ENCODE measurements around the gene HLCS. TPM values are rescaled to one million over a fixed set of nuclear protein-coding genes. Genes with fewer than 3 reads are reported as not detected.
"Not testable (repeated sequence)": the region's sequence is repeated elsewhere in the genome, so short reads cannot be mapped to it uniquely, and the experiment has no call there.

HLCS gene
- total and polyA plus RNA-seq, 4 donors: 12.5 to 28.8 (median 15.7) TPM

DNA sequence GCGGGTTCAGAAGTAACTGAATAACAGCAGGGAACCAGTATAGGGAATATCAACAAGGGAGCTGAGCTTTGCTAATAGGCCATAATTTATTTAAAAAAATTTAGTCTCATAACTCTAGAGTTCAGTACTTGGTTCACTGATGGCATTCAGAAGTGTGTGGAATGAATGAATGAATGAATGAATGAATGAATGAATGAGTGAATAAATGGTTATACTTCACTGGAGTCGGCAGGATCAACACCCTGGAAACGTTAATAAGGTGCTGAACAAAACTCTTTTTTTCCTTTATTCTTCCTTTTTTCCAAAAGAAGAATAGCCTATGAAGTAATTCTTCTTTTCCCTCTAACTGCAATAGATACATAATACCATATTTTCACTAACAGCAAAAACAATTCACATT is 138.3 kb downstream of the HLCS start:
- Histone ChIP-seq H3K27me3 (ENCODE audit: control insufficient read depth, insufficient read depth, low read length) (no peaks in the 10 kb centered on the region), H3K9me3 (ENCODE audit: control insufficient read depth, insufficient read depth, low read length) (no peaks in the 10 kb centered on the region), H3K4me1 (ENCODE audit: control insufficient read depth, insufficient read depth, low read length) (no peaks in the 10 kb centered on the region), H3K27ac (ENCODE audit: low read depth, low read length) (no peak overlapping the region), H3K36me3 (ENCODE audit: control insufficient read depth, insufficient read depth, low read length) (no peaks in the 10 kb centered on the region), H3K4me3 (ENCODE audit: low read depth, low read length) (no peak overlapping the region)
- DNase-seq (ENCODE audit: low read depth in 4 of 6, low spot score in 6 of 6): no peak
- no CpG with 5 or more reads among the region's 3 CpGs for WGBS (ENCODE audit: insufficient coverage)

DNA sequence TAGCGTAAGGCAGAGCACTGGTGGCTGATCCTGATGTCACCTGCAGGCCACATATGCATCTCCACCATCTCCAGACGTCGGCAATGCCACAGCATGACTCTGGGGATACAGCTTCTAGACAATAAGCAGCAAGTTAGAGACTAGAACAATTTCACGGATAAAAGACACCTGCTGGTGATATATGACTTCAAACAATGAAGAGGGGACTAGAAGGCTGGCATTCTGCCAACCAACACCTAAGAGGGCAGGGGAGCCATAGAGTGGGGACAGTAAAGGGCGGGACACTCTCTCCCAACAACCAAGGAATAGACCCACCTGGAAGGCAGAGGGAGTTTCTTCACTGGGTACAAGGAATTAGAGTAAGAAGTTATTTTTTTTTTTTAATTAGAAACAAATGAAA is 140.8 kb downstream of the HLCS start:
- 80% methylated on average over 2 of the region's 5 CpGs for WGBS (ENCODE audit: insufficient coverage)
- H3K36me3 ChIP-seq (ENCODE audit: control insufficient read depth, insufficient read depth, low read length): no peaks in the 10 kb centered on the region
- no peak for DNase-seq (ENCODE audit: low read depth in 4 of 6, low spot score in 6 of 6)
- H3K27me3 ChIP-seq (ENCODE audit: control insufficient read depth, insufficient read depth, low read length): no peaks in the 10 kb centered on the region
- no peaks in the 10 kb centered on the region for H3K9me3 ChIP-seq (ENCODE audit: control insufficient read depth, insufficient read depth, low read length)
- no peak overlapping the region for H3K4me3 ChIP-seq (ENCODE audit: low read depth, low read length)
- peaks cover 7% of the 10 kb centered on the region for H3K4me1 ChIP-seq (ENCODE audit: control insufficient read depth, insufficient read depth, low read length)
- no peak overlapping the region for H3K27ac ChIP-seq (ENCODE audit: low read depth, low read length)

DNA sequence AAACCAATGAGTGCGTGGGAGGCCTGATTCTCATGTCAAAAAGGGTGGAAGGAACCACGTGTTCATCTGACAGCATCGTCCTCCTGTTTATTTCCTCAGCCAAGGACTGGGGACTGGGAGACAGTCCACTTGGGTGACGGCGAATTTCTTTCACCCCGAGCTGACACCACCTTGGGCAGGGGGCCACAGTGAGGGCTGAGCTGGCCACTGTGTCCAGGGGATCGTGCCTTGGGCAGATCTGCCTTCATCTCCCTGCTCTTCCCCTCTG is 145.5 kb downstream of the HLCS start:
- H3K27me3 ChIP-seq (ENCODE audit: control insufficient read depth, insufficient read depth, low read length): no peaks in the 10 kb centered on the region
- no peak for DNase-seq (ENCODE audit: low read depth in 4 of 6, low spot score in 6 of 6)

DNA sequence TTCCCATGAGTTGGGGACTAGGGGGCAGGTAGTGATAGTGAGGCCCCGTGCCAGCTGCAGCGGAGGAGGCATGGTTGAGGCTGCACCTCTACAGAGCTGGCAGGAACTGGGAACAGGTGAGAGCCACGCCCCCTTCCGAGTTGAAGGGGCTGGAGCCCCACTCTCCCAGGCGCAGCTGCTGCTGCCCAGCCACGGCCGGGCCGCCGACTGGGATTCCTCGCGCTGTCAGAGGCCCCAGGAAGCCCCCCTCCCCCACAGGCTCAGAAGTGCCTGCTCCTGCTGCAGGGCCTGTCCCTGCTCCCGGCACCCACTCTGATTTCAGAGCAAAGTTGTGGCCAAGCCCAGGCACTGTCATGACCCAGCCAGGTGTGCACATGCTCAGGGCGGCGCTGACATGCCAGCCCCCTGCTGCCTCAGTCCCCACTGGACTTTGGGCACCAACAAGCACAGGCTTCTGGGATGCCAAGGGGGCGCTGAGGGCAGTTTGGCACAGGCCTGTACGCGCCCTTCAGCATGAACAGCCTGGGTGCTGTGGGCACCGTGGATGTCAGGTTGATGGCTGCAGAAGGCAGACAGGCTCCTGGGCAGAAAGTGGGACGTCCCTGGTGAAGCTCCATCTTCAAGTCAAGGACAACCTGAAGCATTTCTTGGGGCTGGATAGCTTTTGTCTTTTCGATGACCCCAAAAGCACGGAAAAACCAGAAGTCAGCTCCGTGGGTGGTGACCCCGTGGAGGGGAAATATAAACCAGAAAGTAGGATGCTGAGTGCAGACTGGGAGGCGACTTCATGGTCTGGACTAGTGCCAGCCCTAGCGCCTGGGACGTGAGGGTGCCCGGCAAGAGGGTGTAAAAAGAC is 146.1 kb downstream of the HLCS start:
- no peak for DNase-seq (ENCODE audit: low read depth in 4 of 6, low spot score in 6 of 6)
- Histone ChIP-seq H3K4me3 (ENCODE audit: low read depth, low read length) (no peak overlapping the region), H3K9me3 (ENCODE audit: control insufficient read depth, insufficient read depth, low read length) (no peaks in the 10 kb centered on the region), H3K36me3 (ENCODE audit: control insufficient read depth, insufficient read depth, low read length) (peaks cover 7% of the 10 kb centered on the region), H3K27me3 (ENCODE audit: control insufficient read depth, insufficient read depth, low read length) (no peaks in the 10 kb centered on the region), H3K27ac (ENCODE audit: low read depth, low read length) (no peak overlapping the region), H3K4me1 (ENCODE audit: control insufficient read depth, insufficient read depth, low read length) (peaks cover 17% of the 10 kb centered on the region)
- 67% methylated on average over 27 of the region's 27 CpGs for WGBS (ENCODE audit: insufficient coverage)

More for the DNA sequence above, 145.5 kb downstream of the HLCS start:
- Histone ChIP-seq H3K36me3 (ENCODE audit: control insufficient read depth, insufficient read depth, low read length) (peaks cover 7% of the 10 kb centered on the region), H3K4me3 (ENCODE audit: low read depth, low read length) (no peak overlapping the region), H3K4me1 (ENCODE audit: control insufficient read depth, insufficient read depth, low read length) (peaks cover 17% of the 10 kb centered on the region), H3K9me3 (ENCODE audit: control insufficient read depth, insufficient read depth, low read length) (no peaks in the 10 kb centered on the region), H3K27ac (ENCODE audit: low read depth, low read length) (no peak overlapping the region)
- 33% methylated on average over 6 of the region's 7 CpGs for WGBS (ENCODE audit: insufficient coverage)

DNA sequence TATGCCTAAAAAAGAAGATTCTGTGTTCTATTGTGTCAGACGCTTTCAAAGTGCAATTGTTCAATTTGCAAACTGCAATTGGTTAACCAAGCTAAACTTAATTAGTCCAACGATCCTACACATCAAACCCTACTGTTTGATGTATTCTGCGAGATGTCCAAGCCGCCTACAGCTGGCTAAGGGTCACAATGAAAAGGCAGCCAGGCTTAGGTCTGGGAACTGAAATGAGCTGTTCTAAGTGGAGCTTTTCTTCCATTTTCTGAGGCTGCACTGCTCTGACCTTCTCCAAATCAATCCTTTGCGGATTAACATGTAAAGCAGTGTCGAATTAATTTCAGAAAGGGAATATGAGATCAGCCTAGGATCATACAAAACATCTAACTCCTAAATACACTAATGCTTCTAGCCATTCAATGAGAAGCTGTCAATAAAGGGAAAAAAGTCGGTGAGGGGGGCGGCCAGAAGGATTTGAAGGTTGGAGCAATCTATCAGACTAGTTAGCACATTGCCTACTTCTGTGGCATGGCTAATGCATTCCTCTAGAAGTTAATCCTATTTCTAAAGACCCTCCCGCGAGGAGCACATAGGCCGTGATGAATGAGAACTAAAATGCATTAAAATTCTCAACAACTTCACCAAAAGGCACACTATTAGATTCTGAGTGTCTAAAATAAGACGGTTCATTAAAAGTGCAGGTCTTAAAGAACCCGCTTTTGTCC is 148.6 kb downstream of the HLCS start:
- Histone ChIP-seq H3K36me3 (ENCODE audit: control insufficient read depth, insufficient read depth, low read length) (peaks cover 7% of the 10 kb centered on the region), H3K9me3 (ENCODE audit: control insufficient read depth, insufficient read depth, low read length) (no peaks in the 10 kb centered on the region), H3K4me1 (ENCODE audit: control insufficient read depth, insufficient read depth, low read length) (peaks cover 17% of the 10 kb centered on the region), H3K27me3 (ENCODE audit: control insufficient read depth, insufficient read depth, low read length) (no peaks in the 10 kb centered on the region), H3K4me3 (ENCODE audit: low read depth, low read length) (no peak overlapping the region), H3K27ac (ENCODE audit: low read depth, low read length) (no peak overlapping the region)
- DNase-seq (ENCODE audit: low read depth in 4 of 6, low spot score in 6 of 6): peak in 2 of 6 donors; percentile 37 to 38
- 20% methylated on average over 1 of the region's 13 CpGs for WGBS (ENCODE audit: insufficient coverage)

DNA sequence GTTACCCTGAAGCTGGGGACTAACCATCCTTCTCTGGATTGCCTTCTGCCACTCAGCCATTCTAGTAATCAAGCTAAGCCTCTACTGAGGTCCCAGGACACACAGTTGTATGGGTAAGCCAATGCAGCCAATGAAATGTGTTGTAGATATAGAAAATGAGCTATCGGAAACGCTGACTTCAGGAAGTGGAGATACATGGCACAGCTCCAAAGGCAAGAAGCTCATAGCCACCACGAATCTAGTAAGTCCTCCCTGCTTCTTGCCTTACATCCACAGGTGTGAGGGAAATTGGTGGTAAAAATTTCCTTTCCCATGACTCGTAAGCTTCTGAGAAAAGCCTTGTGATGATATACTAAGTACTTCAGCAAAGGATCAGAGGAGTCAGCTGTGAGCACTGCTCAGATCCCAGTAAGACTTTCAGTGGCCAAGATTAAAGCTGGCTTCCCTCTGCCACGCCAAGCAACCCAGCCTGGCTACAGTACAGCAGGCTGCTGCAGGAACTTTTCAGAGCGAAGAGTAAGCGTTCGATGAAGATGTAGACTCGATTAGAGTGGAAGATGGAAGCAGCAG is 149.8 kb downstream of the HLCS start:
- 81% methylated on average over 4 of the region's 9 CpGs for WGBS (ENCODE audit: insufficient coverage)
- Histone ChIP-seq H3K4me1 (ENCODE audit: control insufficient read depth, insufficient read depth, low read length) (peaks cover 17% of the 10 kb centered on the region), H3K27me3 (ENCODE audit: control insufficient read depth, insufficient read depth, low read length) (no peaks in the 10 kb centered on the region), H3K4me3 (ENCODE audit: low read depth, low read length) (no peak overlapping the region), H3K27ac (ENCODE audit: low read depth, low read length) (no peak overlapping the region), H3K9me3 (ENCODE audit: control insufficient read depth, insufficient read depth, low read length) (no peaks in the 10 kb centered on the region), H3K36me3 (ENCODE audit: control insufficient read depth, insufficient read depth, low read length) (peaks cover 7% of the 10 kb centered on the region)
- no peak for DNase-seq (ENCODE audit: low read depth in 4 of 6, low spot score in 6 of 6)

DNA sequence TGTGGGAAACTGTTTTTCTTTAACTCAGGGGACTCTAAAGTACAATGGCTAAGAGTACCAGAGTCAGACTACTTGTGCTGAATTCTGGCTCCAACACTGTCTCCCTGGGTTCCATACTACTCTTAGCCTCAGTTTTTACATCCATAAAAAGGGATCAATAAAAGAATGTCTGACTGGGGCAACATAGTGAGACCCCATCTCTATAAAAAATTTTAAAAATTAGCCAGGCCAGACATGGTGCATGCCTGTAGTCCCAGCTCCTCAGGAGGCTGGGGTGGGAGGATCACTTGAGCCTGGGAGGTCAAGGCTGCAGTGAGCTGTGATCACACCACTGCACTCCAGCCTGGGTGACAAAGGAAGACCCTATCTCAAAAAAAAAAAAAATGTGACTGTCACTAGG is 150.4 kb downstream of the HLCS start:
- not testable (repeated sequence) for H3K9me3 ChIP-seq (ENCODE audit: control insufficient read depth, insufficient read depth, low read length); H3K27ac ChIP-seq (ENCODE audit: low read depth, low read length); H3K4me3 ChIP-seq (ENCODE audit: low read depth, low read length); H3K36me3 ChIP-seq (ENCODE audit: control insufficient read depth, insufficient read depth, low read length); DNase-seq (ENCODE audit: low read depth in 4 of 6, low spot score in 6 of 6); H3K27me3 ChIP-seq (ENCODE audit: control insufficient read depth, insufficient read depth, low read length)
- H3K4me1 ChIP-seq (ENCODE audit: control insufficient read depth, insufficient read depth, low read length): peaks cover 14% of the 10 kb centered on the region

DNA sequence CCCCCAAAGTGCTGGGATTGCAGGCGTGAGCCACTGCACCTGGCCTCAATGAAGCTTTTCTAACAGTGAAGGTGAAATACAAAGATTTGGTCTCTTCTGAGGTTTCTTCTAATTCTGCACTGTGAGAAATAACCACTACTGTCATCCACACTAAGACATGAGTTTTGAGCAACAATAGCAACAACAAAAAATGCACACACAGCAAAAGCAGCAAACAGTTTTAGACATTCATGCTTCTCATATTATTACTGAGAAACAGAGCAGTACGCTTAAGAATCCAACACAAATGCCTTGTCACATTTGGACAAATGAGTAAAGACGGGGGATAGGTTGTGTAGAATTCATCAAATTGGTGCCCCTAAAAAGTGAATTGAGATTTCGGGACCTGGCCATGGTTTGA is 151.2 kb downstream of the HLCS start:
- Histone ChIP-seq H3K9me3 (ENCODE audit: control insufficient read depth, insufficient read depth, low read length) (no peaks in the 10 kb centered on the region), H3K27ac (ENCODE audit: low read depth, low read length) (no peak overlapping the region), H3K27me3 (ENCODE audit: control insufficient read depth, insufficient read depth, low read length) (no peaks in the 10 kb centered on the region), H3K4me3 (ENCODE audit: low read depth, low read length) (no peak overlapping the region), H3K36me3 (ENCODE audit: control insufficient read depth, insufficient read depth, low read length) (peaks cover 4% of the 10 kb centered on the region), H3K4me1 (ENCODE audit: control insufficient read depth, insufficient read depth, low read length) (peaks cover 6% of the 10 kb centered on the region)
- WGBS (ENCODE audit: insufficient coverage): 100% methylated on average over 1 of the region's 4 CpGs
- no peak for DNase-seq (ENCODE audit: low read depth in 4 of 6, low spot score in 6 of 6)

DNA sequence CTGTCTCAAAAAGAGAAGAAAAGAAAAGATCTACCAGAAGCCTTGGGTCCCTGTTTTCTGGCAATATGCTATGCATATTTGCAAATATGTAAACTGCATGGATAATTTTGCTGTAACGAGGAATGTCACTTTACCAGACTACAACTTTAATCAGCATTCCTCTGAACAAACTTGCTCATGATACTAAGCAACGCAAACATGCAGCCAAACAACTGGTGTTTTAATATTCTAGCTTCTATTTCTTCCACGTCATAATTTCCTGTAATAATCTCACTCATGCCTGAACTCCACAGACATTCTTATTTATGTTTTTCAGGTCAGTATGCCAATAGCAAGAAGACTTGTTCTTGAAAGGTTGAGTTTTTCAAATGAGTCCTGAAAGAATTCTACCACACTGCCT is 153.4 kb downstream of the HLCS start:
- no peaks in the 10 kb centered on the region for H3K4me1 ChIP-seq (ENCODE audit: control insufficient read depth, insufficient read depth, low read length)
- no peaks in the 10 kb centered on the region for H3K27me3 ChIP-seq (ENCODE audit: control insufficient read depth, insufficient read depth, low read length)
- DNase-seq (ENCODE audit: low read depth in 4 of 6, low spot score in 6 of 6): no peak
- WGBS (ENCODE audit: insufficient coverage): 90% methylated on average over 2 of the region's 3 CpGs
- no peaks in the 10 kb centered on the region for H3K9me3 ChIP-seq (ENCODE audit: control insufficient read depth, insufficient read depth, low read length)
- no peak overlapping the region for H3K4me3 ChIP-seq (ENCODE audit: low read depth, low read length)
- no peak overlapping the region for H3K27ac ChIP-seq (ENCODE audit: low read depth, low read length)
- H3K36me3 ChIP-seq (ENCODE audit: control insufficient read depth, insufficient read depth, low read length): no peaks in the 10 kb centered on the region

DNA sequence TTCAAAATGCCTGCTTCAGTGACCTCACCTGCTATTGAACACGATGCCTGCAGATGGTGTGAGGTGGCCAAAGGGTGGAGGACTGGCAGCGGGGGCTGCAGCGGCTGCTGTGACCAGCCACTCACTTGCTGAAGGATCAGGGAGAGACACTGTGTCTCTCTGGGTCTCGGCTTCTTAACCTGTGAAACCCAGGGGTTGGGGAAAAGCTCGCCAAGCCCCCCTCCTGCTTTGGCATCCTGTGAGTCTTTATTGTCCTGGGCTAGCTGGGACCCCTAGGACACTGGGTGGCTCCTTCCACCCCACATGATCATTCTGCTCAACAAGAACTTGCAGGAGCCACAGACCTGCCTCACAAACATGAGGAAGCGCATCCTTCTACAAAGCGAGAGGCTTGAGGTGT is 154.7 kb downstream of the HLCS start:
- 96% methylated on average over 5 of the region's 7 CpGs for whole genome bisulfite sequencing (ENCODE audit: insufficient coverage)
- H3K27me3 ChIP-seq (ENCODE audit: control insufficient read depth, insufficient read depth, low read length): no peaks in the 10 kb centered on the region
- DNase-seq (ENCODE audit: low read depth in 4 of 6, low spot score in 6 of 6): no peak
- no peaks in the 10 kb centered on the region for H3K36me3 ChIP-seq (ENCODE audit: control insufficient read depth, insufficient read depth, low read length)
- no peak overlapping the region for H3K4me3 ChIP-seq (ENCODE audit: low read depth, low read length)
- no peaks in the 10 kb centered on the region for H3K9me3 ChIP-seq (ENCODE audit: control insufficient read depth, insufficient read depth, low read length)
- no peak overlapping the region for H3K27ac ChIP-seq (ENCODE audit: low read depth, low read length)
- H3K4me1 ChIP-seq (ENCODE audit: control insufficient read depth, insufficient read depth, low read length): no peaks in the 10 kb centered on the region

Data from spinal cord (tissue), 10 donors.